IMR-90 (cell line): Measurements from ENCODE around the gene SCAMP4. TPM values are rescaled to one million over a fixed set of nuclear protein-coding genes. Genes with fewer than 3 reads are reported as not detected.

Source experiments
- ATAC-seq: fragments of 200-7000 bp; cut with Tn5 transposase; 2 replicates; pipeline ENCODE4 v1.9.1; 2020; ENCODE audit warnings: low read depth, mild to moderate bottlenecking, moderate library complexity
- BruUV-seq: library from RNA; stranded (reverse); fragments of 400-500 nt; replicated peaks from 2 replicates; lab custom pipeline; 2021; lab: Mats Ljungman, UMichigan
- CTCF ChIA-PET: fragments of 300-600 bp; formaldehyde crosslinking; extraction: SDS; loops from one replicate; lab custom pipeline; 2021; ENCODE audit warnings: antibody characterized with exemption; lab: Yijun Ruan, JAX
- POLR2A ChIA-PET: fragments of 300-600 bp; sonication (Branson Sonifier 250); formaldehyde crosslinking; loops from one replicate; lab custom pipeline; 2022; ENCODE audit warnings: antibody characterized with exemption; ENCODE audit not compliant: unreplicated experiment; lab: Charles Lee
- DNase-seq: peaks from one replicate; pipeline ENCODE4 v3.0.0; 2013
- H2AFZ ChIP-seq: replicated peaks from 2 replicates; pipeline ENCODE3; 2013; ENCODE audit warnings: low read length, mild to moderate bottlenecking; ENCODE audit not compliant: poor library complexity
- H2AK5ac ChIP-seq: 2 replicates; pipeline ENCODE4 v1.6.1; 2013; ENCODE audit warnings: low read depth, low read length, inconsistent platforms
- H2AK9ac ChIP-seq: replicated peaks from 2 replicates; pipeline ENCODE3; 2013; ENCODE audit warnings: mild to moderate bottlenecking, low read depth, low read length, moderate library complexity; ENCODE audit not compliant: poor library complexity
- H2BK120ac ChIP-seq: 2 replicates; pipeline ENCODE4 v1.6.1; 2013; ENCODE audit warnings: low read depth, low read length, inconsistent platforms
- H2BK15ac ChIP-seq: 3 replicates; pipeline ENCODE4 v1.6.1; 2013; ENCODE audit warnings: low read depth, low read length, inconsistent platforms
- H2BK20ac ChIP-seq: 2 replicates; pipeline ENCODE4 v1.6.1; 2013; ENCODE audit warnings: low read depth, mild to moderate bottlenecking, inconsistent platforms, low read length, moderate library complexity
- H2BK5ac ChIP-seq: 2 replicates; pipeline ENCODE4 v1.6.1; 2013; ENCODE audit warnings: mild to moderate bottlenecking, low read depth, low read length, inconsistent platforms; ENCODE audit not compliant: poor library complexity, severe bottlenecking
- H3K14ac ChIP-seq: replicated peaks from 2 replicates; pipeline ENCODE4 v1.6.1; 2013; ENCODE audit warnings: low read depth, low read length, inconsistent platforms
- H3K18ac ChIP-seq: 2 replicates; pipeline ENCODE4 v1.6.1; 2013; ENCODE audit warnings: low read depth, low read length, control low read depth
- H3K23ac ChIP-seq: 2 replicates; pipeline ENCODE4 v1.6.1; 2013; ENCODE audit warnings: low read depth, low read length, inconsistent platforms
- H3K27ac ChIP-seq: 2 replicates; pipeline ENCODE4 v1.5.1; 2013; ENCODE audit warnings: mild to moderate bottlenecking, control low read depth, low read length; ENCODE audit not compliant: insufficient read depth
- H3K27me3 ChIP-seq: 2 replicates; pipeline ENCODE4 v1.6.1; 2013; ENCODE audit warnings: low read length; ENCODE audit not compliant: control insufficient read depth, insufficient read depth
- H3K36me3 ChIP-seq: 2 replicates; pipeline ENCODE4 v1.6.1; 2013; ENCODE audit warnings: low read length, mixed read lengths; ENCODE audit not compliant: control insufficient read depth, insufficient read depth
- H3K4ac ChIP-seq: 2 replicates; pipeline ENCODE4 v1.6.1; 2013; ENCODE audit warnings: low read depth, low read length, inconsistent platforms
- H3K4me1 ChIP-seq: 2 replicates; pipeline ENCODE4 v1.6.1; 2013; ENCODE audit warnings: low read length, mixed read lengths; ENCODE audit not compliant: control insufficient read depth, insufficient read depth
- H3K4me2 ChIP-seq: 2 replicates; pipeline ENCODE4 v1.6.1; 2013; ENCODE audit warnings: low read depth, mild to moderate bottlenecking, control low read depth, low read length, moderate library complexity
- H3K4me3 ChIP-seq: 2 replicates; pipeline ENCODE4 v1.5.1; 2013; ENCODE audit warnings: low read depth, mild to moderate bottlenecking, control low read depth, low read length, moderate library complexity; ENCODE audit not compliant: insufficient read depth
- H3K56ac ChIP-seq: 2 replicates; pipeline ENCODE4 v1.6.1; 2013; ENCODE audit warnings: low read length, inconsistent platforms; ENCODE audit not compliant: insufficient read depth; ENCODE audit errors: extremely low read depth
- H3K79me1 ChIP-seq, 2 experiments: 2 replicates each; pipeline ENCODE4 v1.6.1; 2013; ENCODE audit warnings: low read length in 2 of 2, inconsistent platforms in 1 of 2, low read depth in 1 of 2
- H3K9ac ChIP-seq: 2 replicates; pipeline ENCODE4 v1.6.1; 2013; ENCODE audit warnings: low read depth, low read length, control low read depth
- H3K9me1 ChIP-seq: 2 replicates; pipeline ENCODE4 v1.6.1; 2013; ENCODE audit warnings: low read length, inconsistent platforms; ENCODE audit not compliant: insufficient read depth
- H3K9me3 ChIP-seq: 2 replicates; pipeline ENCODE4 v1.6.1; 2013; ENCODE audit warnings: low read length; ENCODE audit not compliant: control insufficient read depth, insufficient read depth
- H4K20me1 ChIP-seq: 2 replicates; pipeline ENCODE4 v1.6.1; 2013; ENCODE audit warnings: low read length, inconsistent platforms; ENCODE audit not compliant: insufficient read depth
- H4K5ac ChIP-seq: 2 replicates; pipeline ENCODE4 v1.6.1; 2013; ENCODE audit warnings: mild to moderate bottlenecking, low read depth, low read length, control low read depth
- H4K8ac ChIP-seq, 2 experiments: 2 replicates each; pipeline ENCODE4 v1.6.1; 2013; ENCODE audit warnings: low read depth in 2 of 2, low read length in 2 of 2, control low read depth in 1 of 2, inconsistent platforms in 1 of 2
- H4K91ac ChIP-seq: 2 replicates; pipeline ENCODE4 v1.6.1; 2013; ENCODE audit warnings: low read depth, low read length, inconsistent platforms; ENCODE audit not compliant: insufficient read depth
- MAFK ChIP-seq: IDR thresholded peaks from 2 replicates; pipeline ENCODE4 v1.6.1; 2012; ENCODE audit warnings: low read depth, low read length, improper control_type of control experiment
- SMC3 ChIP-seq: fragments of 150-350 bp; IDR thresholded peaks from 2 replicates; pipeline ENCODE4 v1.6.1; 2016; ENCODE audit warnings: low read depth, mild to moderate bottlenecking, antibody characterized with exemption, low read length, moderate library complexity
- WGBS, 2 experiments: methylation state at CpG; one replicate each; pipeline versions ENCODE4 v1.1.5 to v1.1.7; 2013; ENCODE audit warnings: missing lambda C conversion rate in 2 of 2; ENCODE audit not compliant: insufficient read length in 1 of 2; ENCODE audit errors: extremely low coverage in 2 of 2; 5-methylcytosine and 5-hydroxymethylcytosine counted together
- dilution Hi-C: fragments of 300-500 bp; cut with HindIII; formaldehyde crosslinking; loops from one replicate; pipeline ENCODE4 v1.14.3; 2018; ENCODE audit warnings: low sequenced_read_pairs; ENCODE audit not compliant: unreplicated experiment
- in situ Hi-C: fragments of 300-500 bp; cut with MboI; formaldehyde crosslinking; loops from 3 replicates; pipeline ENCODE4 v1.14.3; 2019; ENCODE audit warnings: low sequenced_read_pairs, inconsistent platforms, mixed read lengths
- intact Hi-C: fragments of 100-400 bp; cut with micrococcal nuclease; formaldehyde crosslinking; loops from 2 replicates; pipeline ENCODE4 v1.10.0; 2022
- polyA plus RNA-seq, 3 experiments: library from polyadenylated mRNA; depleted of rRNA; stranded (reverse); fragments of >200 nt; gene quantifications; 2 replicates each; pipeline ENCODE4 v1.2.3, GENCODE V29; 2012; ENCODE audit warnings: low replicate concordance in 1 of 3
- total RNA-seq: library from RNA; depleted of rRNA; stranded (reverse); fragments of >200 nt; gene quantifications from 2 replicates; pipeline ENCODE4 v1.2.3, GENCODE V29; 2012
- TF ChIP-seq, protein P1 (sequence below): conservative IDR thresholded peaks from 2 replicates; pipeline ENCODE4 v1.5.1; 2012; ENCODE audit warnings: mild to moderate bottlenecking, low read depth, low read length, improper control_type of control experiment

The SCAMP4 gene
- total and polyA plus RNA-seq, 2 of the 4 experiments (the other 2 are of a cell fraction) = 16.1 to 28.1 TPM

GRCh38 chr19:1945899-1946298 is 40.7 kb downstream of the SCAMP4 start:
- Histone ChIP-seq H3K4me2 (no peak overlapping the region), H3K9ac (no peak overlapping the region), H3K27me3 (no peaks in the 10 kb centered on the region), H2BK120ac (no peak overlapping the region), H2AFZ (no peak overlapping the region), H3K27ac (no peak overlapping the region), H3K9me3 (no peaks in the 10 kb centered on the region), H3K56ac (no peak overlapping the region), H3K14ac (no peak overlapping the region), H3K4ac (no peak overlapping the region), H3K18ac (no peak overlapping the region), H3K4me1 (peaks cover 8% of the 10 kb centered on the region), H2BK20ac (no peak overlapping the region), H3K79me1 (peaks cover under 1 to 65% of the 10 kb centered on the region in 2 experiments; a peak in 2 of 4 replicates), H4K91ac (no peak overlapping the region), H2AK9ac (no peak overlapping the region), H3K36me3 (peaks cover 7% of the 10 kb centered on the region; the same call in 1 of the 2 replicates), H3K9me1 (no peaks in the 10 kb centered on the region), H2AK5ac (no peak overlapping the region), H2BK5ac (no peak overlapping the region), H3K23ac (no peak overlapping the region), H2BK15ac (no peak overlapping the region), H4K8ac (no peak overlapping the region), H4K20me1 (peaks cover 82% of the 10 kb centered on the region), H4K5ac (no peak overlapping the region), H3K4me3 (no peak overlapping the region)
- no TSS peak for BruUV-seq
- in situ Hi-C loops (no loop called here), intact Hi-C loops (no loop called here), dilution Hi-C loops (no loop called here)
- ChIA-PET POLR2A (no interaction called here), CTCF (no interaction called here)
- 100% methylated on average over 3 of the region's 18 CpGs; no CpG with 5 or more reads in 1 of the 2 experiments for WGBS, 2 experiments
- no peak for DNase-seq
- ATAC-seq = no peak
- TF ChIP-seq, protein P1, sequence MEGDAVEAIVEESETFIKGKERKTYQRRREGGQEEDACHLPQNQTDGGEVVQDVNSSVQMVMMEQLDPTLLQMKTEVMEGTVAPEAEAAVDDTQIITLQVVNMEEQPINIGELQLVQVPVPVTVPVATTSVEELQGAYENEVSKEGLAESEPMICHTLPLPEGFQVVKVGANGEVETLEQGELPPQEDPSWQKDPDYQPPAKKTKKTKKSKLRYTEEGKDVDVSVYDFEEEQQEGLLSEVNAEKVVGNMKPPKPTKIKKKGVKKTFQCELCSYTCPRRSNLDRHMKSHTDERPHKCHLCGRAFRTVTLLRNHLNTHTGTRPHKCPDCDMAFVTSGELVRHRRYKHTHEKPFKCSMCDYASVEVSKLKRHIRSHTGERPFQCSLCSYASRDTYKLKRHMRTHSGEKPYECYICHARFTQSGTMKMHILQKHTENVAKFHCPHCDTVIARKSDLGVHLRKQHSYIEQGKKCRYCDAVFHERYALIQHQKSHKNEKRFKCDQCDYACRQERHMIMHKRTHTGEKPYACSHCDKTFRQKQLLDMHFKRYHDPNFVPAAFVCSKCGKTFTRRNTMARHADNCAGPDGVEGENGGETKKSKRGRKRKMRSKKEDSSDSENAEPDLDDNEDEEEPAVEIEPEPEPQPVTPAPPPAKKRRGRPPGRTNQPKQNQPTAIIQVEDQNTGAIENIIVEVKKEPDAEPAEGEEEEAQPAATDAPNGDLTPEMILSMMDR = peak; percentile 43
- TF ChIP-seq SMC3 = 0 out of 2 replicates have a peak, but pooled peaks have one; percentile 4
- no peak for TF ChIP-seq MAFK
